Kidney (tissue), 14 donors: ENCODE results near the gene PLXNB1. TPM values are rescaled to one million over a fixed set of nuclear protein-coding genes. Genes with fewer than 3 reads are reported as not detected.

Experiments
- DNase-seq, 5 donors: peaks; one replicate each; pipeline ENCODE4 v3.0.0-alpha.2; 2013 to 2020
- FAIRE-seq: peaks from 2 replicates; lab custom pipeline; 2012; peaks lifted over from hg19 to GRCh38; lab: Jason Lieb, UNC
- H3K27ac ChIP-seq, 2 donors: one replicate each; pipeline ENCODE4 v1.7.0; 2013; ENCODE audit warnings: low read depth in 2 of 2, low read length in 2 of 2, inconsistent platforms in 1 of 2
- H3K27me3 ChIP-seq: one replicate; pipeline ENCODE4 v1.7.1; 2013; ENCODE audit warnings: low read length, inconsistent platforms; ENCODE audit not compliant: control insufficient read depth, insufficient read depth
- H3K36me3 ChIP-seq, 3 donors: one replicate each; pipeline versions ENCODE4 v1.7.0 to v1.7.1; 2013; ENCODE audit warnings: low read length in 3 of 3, control low read depth in 1 of 3, inconsistent platforms in 1 of 3; ENCODE audit not compliant: insufficient read depth in 3 of 3, control insufficient read depth in 2 of 3
- H3K4me1 ChIP-seq, 3 donors: one replicate each; pipeline versions ENCODE4 v1.7.0 to v1.7.1; 2013; ENCODE audit warnings: low read length in 3 of 3, inconsistent platforms in 1 of 3, low read depth in 1 of 3; ENCODE audit not compliant: control insufficient read depth in 2 of 3, insufficient read depth in 2 of 3
- H3K4me3 ChIP-seq, 3 donors: one replicate each; pipeline versions ENCODE4 v1.7.0 to v1.8.1; 2013; ENCODE audit warnings: low read length in 3 of 3, control low read depth in 1 of 3, inconsistent platforms in 1 of 3
- H3K9ac ChIP-seq, 3 donors: one replicate each; pipeline versions ENCODE4 v1.7.0 to v1.7.1; 2013; ENCODE audit warnings: low read length in 3 of 3, control low read depth in 1 of 3, inconsistent platforms in 1 of 3
- H3K9me3 ChIP-seq, 3 donors: one replicate each; pipeline versions ENCODE4 v1.7.0 to v1.7.1; 2013; ENCODE audit warnings: low read length in 3 of 3, control low read depth in 1 of 3, inconsistent platforms in 1 of 3; ENCODE audit not compliant: control insufficient read depth in 2 of 3, insufficient read depth in 1 of 3
- intact Hi-C: fragments of 100-400 bp; cut with DNase I; formaldehyde crosslinking; loops from one replicate; pipeline ENCODE4 v1.11.1; 2022
- polyA plus RNA-seq: library from polyadenylated mRNA; stranded (reverse); fragments of 350-450 nt; fragmentation: Illumina TruSeq; extraction: RNeasy Lipid Tissue Mini Kit (QIAGEN cat#74804); gene quantifications from one replicate; pipeline ENCODE4 v1.2.3, GENCODE V29; 2014; ENCODE audit warnings: low read depth, low replicate concordance; ENCODE audit not compliant: insufficient read depth
- total RNA-seq: library from RNA; stranded (reverse); fragmentation: NEBNext Ultra II Directional; extraction: Animal tissue kit (Norgen Biotek cat#: 25700); gene quantifications from one replicate; pipeline ENCODE4 v1.2.1, GENCODE V29; 2021
- TF ChIP-seq, protein P1 (sequence below): IDR thresholded peaks from 3 replicates; pipeline ENCODE4 v1.5.1; 2012; ENCODE audit warnings: mild to moderate bottlenecking, moderate library complexity, borderline replicate concordance; ENCODE audit not compliant: insufficient read depth; ENCODE audit errors: extremely low read depth
- donor health status: control.
- donor health status: control.
- donor health status: control.
- donor health status: control.
- donor health status: control.
- donor health status: DM: yes; HTN: yes; CAD: no.
- donor health status: Normal renal cell carcinoma (clear cell type).

PLXNB1 gene
- total and polyA plus RNA-seq, 2 donors from 2014 or later, result 101 to 224 TPM

DNA sequence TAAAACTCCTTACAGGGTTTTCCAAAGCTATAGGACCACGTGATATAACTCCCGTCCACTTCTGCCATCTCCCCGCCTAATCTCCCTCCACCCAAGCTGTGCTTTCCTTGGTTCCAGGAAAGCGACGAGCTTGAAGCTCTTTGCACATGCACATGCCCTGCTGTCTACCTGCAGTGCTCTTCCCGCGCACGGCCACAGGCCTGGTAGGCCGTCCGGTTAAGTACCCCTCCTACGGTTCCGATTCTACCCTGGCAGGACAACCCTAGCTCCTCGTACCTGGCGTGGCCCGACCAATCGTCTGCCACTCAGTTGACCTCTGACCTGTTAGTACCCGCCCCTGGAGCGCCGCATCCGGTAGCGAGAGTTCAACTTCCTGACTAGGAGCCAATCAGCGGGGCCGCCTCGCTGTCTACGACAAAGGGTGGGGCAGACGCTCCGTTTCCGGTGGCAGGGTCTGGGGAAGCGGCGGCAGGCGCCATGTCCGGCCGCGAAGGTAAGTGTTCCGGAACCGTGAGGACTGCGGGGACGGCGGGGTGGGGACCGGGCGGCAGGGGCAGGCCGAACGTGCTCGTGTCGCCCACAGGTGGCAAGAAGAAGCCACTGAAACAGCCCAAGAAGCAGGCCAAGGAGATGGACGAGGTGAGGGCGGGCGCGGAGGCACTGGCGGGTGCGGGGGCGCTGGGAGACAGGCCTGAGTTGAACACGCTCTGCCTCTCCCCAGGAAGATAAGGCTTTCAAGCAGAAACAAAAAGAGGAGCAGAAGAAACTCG is 10.1 kb upstream of the PLXNB1 start, which contains the start of the genes CCDC51 and TMA7:
Gene CCDC51, minus strand, starts transcription at position 300 of the 770 bp plus-strand sequence. CDS start 4,991 bp downstream, outside the sequence.
Gene TMA7, plus strand, starts transcription at position 438 of the 770 bp plus-strand sequence. Its CDS starts 40 bp downstream, at position 478.
- Histone ChIP-seq H3K9me3 (no peaks in the 10 kb centered on the region), H3K27me3 (no peaks in the 10 kb centered on the region), H3K4me3 (peak within 1 kb of the TSS; percentile 94 to 100 (median 97)), H3K36me3 (peaks cover 2 to 12% (median 4%) of the 10 kb centered on the region in 3 donors), H3K4me1 (peaks cover 0 to 15% (median 8%) of the 10 kb centered on the region in 3 donors), H3K27ac (peak within 1 kb of the TSS; percentile 90 to 97), H3K9ac (peak within 1 kb of the TSS; percentile 67 to 95 (median 88))
- FAIRE-seq, result peak; percentile 98
- TF ChIP-seq, protein P1, sequence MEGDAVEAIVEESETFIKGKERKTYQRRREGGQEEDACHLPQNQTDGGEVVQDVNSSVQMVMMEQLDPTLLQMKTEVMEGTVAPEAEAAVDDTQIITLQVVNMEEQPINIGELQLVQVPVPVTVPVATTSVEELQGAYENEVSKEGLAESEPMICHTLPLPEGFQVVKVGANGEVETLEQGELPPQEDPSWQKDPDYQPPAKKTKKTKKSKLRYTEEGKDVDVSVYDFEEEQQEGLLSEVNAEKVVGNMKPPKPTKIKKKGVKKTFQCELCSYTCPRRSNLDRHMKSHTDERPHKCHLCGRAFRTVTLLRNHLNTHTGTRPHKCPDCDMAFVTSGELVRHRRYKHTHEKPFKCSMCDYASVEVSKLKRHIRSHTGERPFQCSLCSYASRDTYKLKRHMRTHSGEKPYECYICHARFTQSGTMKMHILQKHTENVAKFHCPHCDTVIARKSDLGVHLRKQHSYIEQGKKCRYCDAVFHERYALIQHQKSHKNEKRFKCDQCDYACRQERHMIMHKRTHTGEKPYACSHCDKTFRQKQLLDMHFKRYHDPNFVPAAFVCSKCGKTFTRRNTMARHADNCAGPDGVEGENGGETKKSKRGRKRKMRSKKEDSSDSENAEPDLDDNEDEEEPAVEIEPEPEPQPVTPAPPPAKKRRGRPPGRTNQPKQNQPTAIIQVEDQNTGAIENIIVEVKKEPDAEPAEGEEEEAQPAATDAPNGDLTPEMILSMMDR, result peak; percentile 3
- peak; percentile 98 to 99 (median 99) for DNase-seq
- intact Hi-C loops, result loop anchor here (5.0 to 10.0 kb wide), 2 partner anchors 38 to 165 kb away; no protein-coding TSS in a partner anchor

DNA sequence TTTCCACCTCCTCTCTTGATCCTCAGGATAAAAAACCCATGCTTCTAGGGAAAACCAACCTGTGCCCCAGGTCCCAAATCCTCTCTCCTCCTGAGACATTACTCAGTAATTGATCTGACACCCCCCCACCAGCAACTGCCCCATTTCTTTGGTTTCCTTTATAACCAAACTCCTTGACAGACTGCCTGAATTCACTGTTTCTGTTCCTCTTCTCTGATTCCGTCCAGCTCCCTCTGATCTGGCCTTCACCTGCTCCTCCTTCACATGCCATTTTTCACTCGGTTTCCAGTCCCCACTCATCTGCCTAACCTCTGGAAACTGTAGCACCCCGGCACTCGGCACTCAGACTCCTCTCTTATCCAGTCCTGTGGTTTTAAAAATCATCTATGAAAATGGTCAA is 7.9 kb upstream of the PLXNB1 start:
- Histone ChIP-seq H3K27ac (no peak overlapping the region), H3K9me3 (no peaks in the 10 kb centered on the region), H3K4me1 (peaks cover 3 to 35% (median 29%) of the 10 kb centered on the region in 3 donors), H3K9ac (no peak overlapping the region), H3K36me3 (peaks cover 0 to 10% (median 2%) of the 10 kb centered on the region in 3 donors), H3K27me3 (no peaks in the 10 kb centered on the region), H3K4me3 (no peak overlapping the region)
- TF ChIP-seq, protein P1, result no peak
- intact Hi-C loops, result loop anchor here (5.0 to 10.0 kb wide), 2 partner anchors 36 to 163 kb away; no protein-coding TSS in a partner anchor
- peak in 1 of 5 donors; percentile 32 for DNase-seq
- no peak for FAIRE-seq

DNA sequence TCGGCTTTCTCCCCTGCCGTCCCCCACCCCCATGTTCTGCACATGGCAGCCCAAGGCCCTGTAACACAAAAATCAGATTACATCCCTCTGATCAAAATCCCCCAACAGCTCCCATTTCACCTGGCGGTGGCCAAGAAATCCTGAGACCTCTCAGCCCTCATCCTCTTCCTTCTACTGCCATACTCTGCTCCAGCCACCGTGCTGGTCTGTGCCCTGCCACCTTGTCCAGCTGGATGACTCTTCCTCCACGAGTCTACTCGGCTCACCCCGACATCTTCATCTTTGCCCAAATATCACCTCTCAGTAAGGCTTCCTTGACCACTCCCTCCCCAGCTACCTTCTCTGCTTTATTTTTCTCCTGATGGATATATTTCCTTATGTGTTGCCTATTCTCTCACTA is 7.0 kb upstream of the PLXNB1 start:
- intact Hi-C loops, result loop anchor here (5.0 to 10.0 kb wide), 2 partner anchors 35 to 162 kb away; no protein-coding TSS in a partner anchor
- H3K4me3 ChIP-seq, result no peak overlapping the region
- TF ChIP-seq, protein P1, result no peak
- DNase-seq (no peak), FAIRE-seq (no peak)
- H3K36me3 ChIP-seq, result peaks cover 0 to 5% (median 2%) of the 10 kb centered on the region in 3 donors
- H3K27ac ChIP-seq, result no peak overlapping the region
- no peaks in the 10 kb centered on the region for H3K27me3 ChIP-seq
- no peaks in the 10 kb centered on the region for H3K9me3 ChIP-seq
- peaks cover 3 to 36% (median 35%) of the 10 kb centered on the region in 3 donors for H3K4me1 ChIP-seq
- no peak overlapping the region for H3K9ac ChIP-seq
